Astrocyte (in vitro differentiated cells and primary cell): ENCODE results near the gene ACTRT2. TPM values are rescaled to one million over a fixed set of nuclear protein-coding genes. Genes with fewer than 3 reads are reported as not detected.

Source experiments
- DNase-seq: peaks from one replicate; pipeline ENCODE4 v3.0.0-alpha.2; 2010; ENCODE audit warnings: low read depth
- FAIRE-seq: peaks from 2 replicates; lab custom pipeline; 2011; peaks lifted over from hg19 to GRCh38; lab: Jason Lieb, UNC
- H2AFZ ChIP-seq: 2 replicates; pipeline ENCODE4 v1.6.0; 2012; ENCODE audit warnings: low read depth, low read length, inconsistent platforms
- H3K27ac ChIP-seq: 2 replicates; pipeline ENCODE4 v1.5.1; 2011; ENCODE audit warnings: low read depth, low read length, inconsistent platforms
- H3K27me3 ChIP-seq: 2 replicates; pipeline ENCODE4 v1.6.0; 2011; ENCODE audit warnings: low read length, inconsistent platforms; ENCODE audit not compliant: insufficient read depth
- H3K36me3 ChIP-seq: 2 replicates; pipeline ENCODE4 v1.5.1; 2011; ENCODE audit warnings: low read length, inconsistent platforms; ENCODE audit not compliant: insufficient read depth
- H3K4me1 ChIP-seq: 2 replicates; pipeline ENCODE4 v1.5.1; 2011; ENCODE audit warnings: low read length, inconsistent platforms; ENCODE audit not compliant: insufficient read depth
- H3K4me2 ChIP-seq: 2 replicates; pipeline ENCODE4 v1.6.0; 2012; ENCODE audit warnings: low read length, inconsistent platforms
- H3K4me3 ChIP-seq: 2 replicates; pipeline ENCODE4 v1.5.1; 2011; ENCODE audit warnings: low read depth, mild to moderate bottlenecking, low read length, inconsistent platforms; ENCODE audit not compliant: insufficient read depth
- H3K79me2 ChIP-seq: 2 replicates; pipeline ENCODE4 v1.6.0; 2012; ENCODE audit warnings: mild to moderate bottlenecking, low read length, inconsistent platforms; ENCODE audit not compliant: insufficient read depth
- H3K9ac ChIP-seq: 2 replicates; pipeline ENCODE4 v1.6.0; 2012; ENCODE audit warnings: mild to moderate bottlenecking, low read length, inconsistent platforms
- H3K9me3 ChIP-seq: 2 replicates; pipeline ENCODE4 v1.5.1; 2012; ENCODE audit warnings: low read depth, mild to moderate bottlenecking, low read length, inconsistent platforms; ENCODE audit not compliant: insufficient read depth
- H4K20me1 ChIP-seq: 2 replicates; pipeline ENCODE4 v1.6.0; 2012; ENCODE audit warnings: low read length, inconsistent platforms; ENCODE audit not compliant: insufficient read depth
- H3K27ac Mint-ChIP-seq: one replicate; pipeline ENCODE4 v1.8.0; 2021; ENCODE audit warnings: mild to moderate bottlenecking, mixed read lengths; ENCODE audit not compliant: unreplicated experiment
- H3K27me3 Mint-ChIP-seq: one replicate; pipeline ENCODE4 v1.8.0; 2021; ENCODE audit warnings: low read depth, mixed read lengths; ENCODE audit not compliant: unreplicated experiment
- H3K36me3 Mint-ChIP-seq: one replicate; pipeline ENCODE4 v1.8.0; 2021; ENCODE audit warnings: low read depth, mixed read lengths; ENCODE audit not compliant: unreplicated experiment
- H3K4me1 Mint-ChIP-seq: one replicate; pipeline ENCODE4 v1.8.0; 2021; ENCODE audit warnings: low read depth, mixed read lengths; ENCODE audit not compliant: unreplicated experiment
- H3K4me3 Mint-ChIP-seq: one replicate; pipeline ENCODE4 v1.8.0; 2021; ENCODE audit warnings: mild to moderate bottlenecking, moderate library complexity, mixed read lengths; ENCODE audit not compliant: unreplicated experiment
- H3K9me3 Mint-ChIP-seq: one replicate; pipeline ENCODE4 v1.8.0; 2021; ENCODE audit warnings: mild to moderate bottlenecking, mixed read lengths; ENCODE audit not compliant: unreplicated experiment
- CTCF ChIP-seq: IDR thresholded peaks from 2 replicates; pipeline ENCODE4 v1.5.1; 2011; ENCODE audit warnings: low read depth, mild to moderate bottlenecking, inconsistent platforms, low read length, moderate library complexity; ENCODE audit not compliant: insufficient read depth
- EZH2 ChIP-seq: IDR thresholded peaks from 2 replicates; pipeline ENCODE4 v1.6.1; 2012; ENCODE audit warnings: mild to moderate bottlenecking, low read length, inconsistent platforms; ENCODE audit not compliant: insufficient read depth
- total RNA-seq: library from RNA; stranded (reverse); gene quantifications from 2 replicates; pipeline ENCODE4 v1.2.1, GENCODE V29; 2021

Gene ACTRT2
- total RNA-seq, 1 donor from 2014 or later = not detected

- Mint-ChIP-seq H3K36me3 (no peaks in the 10 kb centered on the region), H3K27ac (no peak overlapping the region), H3K4me1 (no peaks in the 10 kb centered on the region), H3K4me3 (no peak overlapping the region), H3K27me3 (peaks cover 48% of the 10 kb centered on the region), H3K9me3 (no peaks in the 10 kb centered on the region)
- no peak for DNase-seq
- no peak overlapping the region for H3K27ac ChIP-seq
- H3K4me1 ChIP-seq = no peaks in the 10 kb centered on the region
- H3K79me2 ChIP-seq = no peaks in the 10 kb centered on the region
- H3K27me3 ChIP-seq = no peaks in the 10 kb centered on the region
- no peak overlapping the region for H3K9ac ChIP-seq
- H3K4me2 ChIP-seq = no peak overlapping the region
- H3K9me3 ChIP-seq = no peaks in the 10 kb centered on the region
- FAIRE-seq = no peak
- no peak overlapping the region for H2AFZ ChIP-seq
- TF ChIP-seq EZH2 = no peak
- no peaks in the 10 kb centered on the region for H3K36me3 ChIP-seq
- no peaks in the 10 kb centered on the region for H4K20me1 ChIP-seq
- H3K4me3 ChIP-seq = no peak overlapping the region
These were observed 13.7 kb downstream of the ACTRT2 start for GRCh38 chr1:3034728-3035562.

- no peaks in the 10 kb centered on the region for H3K4me1 Mint-ChIP-seq
- FAIRE-seq (no peak), DNase-seq (no peak)
- no peaks in the 10 kb centered on the region for H3K9me3 ChIP-seq
- H3K9ac ChIP-seq = no peak overlapping the region
- no peak overlapping the region for H3K4me3 Mint-ChIP-seq
- no peak overlapping the region for H3K4me3 ChIP-seq
- no peaks in the 10 kb centered on the region for H4K20me1 ChIP-seq
- no peak overlapping the region for H3K27ac Mint-ChIP-seq
- no peaks in the 10 kb centered on the region for H3K4me1 ChIP-seq
- no peaks in the 10 kb centered on the region for H3K36me3 ChIP-seq
- TF ChIP-seq EZH2 (no peak), CTCF (no peak)
- no peak overlapping the region for H2AFZ ChIP-seq
- no peaks in the 10 kb centered on the region for H3K79me2 ChIP-seq
- no peak overlapping the region for H3K27ac ChIP-seq
- no peaks in the 10 kb centered on the region for H3K36me3 Mint-ChIP-seq
- H3K27me3 Mint-ChIP-seq = peaks cover 48% of the 10 kb centered on the region
- H3K9me3 Mint-ChIP-seq = no peaks in the 10 kb centered on the region
- H3K4me2 ChIP-seq = no peak overlapping the region
- H3K27me3 ChIP-seq = no peaks in the 10 kb centered on the region
These were observed 14.5 kb downstream of the ACTRT2 start for GRCh38 chr1:3035563-3036446.

GRCh38 chr1:3036447-3037280 lies 15.4 kb downstream of the ACTRT2 start:
- Mint-ChIP-seq H3K27me3 (peaks cover 45% of the 10 kb centered on the region), H3K9me3 (no peaks in the 10 kb centered on the region), H3K4me3 (no peak overlapping the region), H3K27ac (no peak overlapping the region), H3K36me3 (no peaks in the 10 kb centered on the region), H3K4me1 (no peaks in the 10 kb centered on the region)
- Histone ChIP-seq H3K27me3 (no peaks in the 10 kb centered on the region), H2AFZ (no peak overlapping the region), H3K4me3 (no peak overlapping the region), H3K4me2 (no peak overlapping the region), H3K9me3 (no peaks in the 10 kb centered on the region), H3K36me3 (no peaks in the 10 kb centered on the region), H3K4me1 (no peaks in the 10 kb centered on the region), H3K9ac (no peak overlapping the region), H3K27ac (no peak overlapping the region), H3K79me2 (no peaks in the 10 kb centered on the region), H4K20me1 (no peaks in the 10 kb centered on the region)
- DNase-seq (no peak), FAIRE-seq (no peak)
- TF ChIP-seq CTCF (no peak), EZH2 (no peak)
